ENCODE measurements around the gene ZNHIT1. TPM values are rescaled to one million over a fixed set of nuclear protein-coding genes. Genes with fewer than 3 reads are reported as not detected.

ZNHIT1 gene
- total RNA-seq, 1 experiment from 2014 or later = 69.7 TPM

DNA sequence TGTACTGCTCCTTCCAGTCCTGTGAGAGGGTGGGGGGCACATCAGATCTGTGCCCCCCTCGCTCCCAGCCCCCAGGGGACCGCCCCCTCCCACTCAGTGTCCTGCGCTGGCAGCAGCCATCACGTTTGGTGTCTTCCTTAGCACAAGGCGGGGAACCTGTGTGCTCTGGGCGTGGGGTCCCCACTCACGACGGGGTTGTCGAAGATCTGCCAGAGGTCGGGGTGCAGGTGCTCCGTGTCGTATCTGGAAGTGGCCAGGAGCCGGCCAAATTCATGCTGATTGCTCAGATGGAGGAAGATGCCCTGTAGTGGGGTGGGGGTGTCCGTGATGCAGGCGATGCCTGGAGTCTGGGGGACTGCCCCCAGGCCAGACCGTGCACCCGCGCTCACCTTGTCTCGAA is 7.8 kb upstream of the ZNHIT1 start:
- POLR2A ChIA-PET = no interaction called here

DNA sequence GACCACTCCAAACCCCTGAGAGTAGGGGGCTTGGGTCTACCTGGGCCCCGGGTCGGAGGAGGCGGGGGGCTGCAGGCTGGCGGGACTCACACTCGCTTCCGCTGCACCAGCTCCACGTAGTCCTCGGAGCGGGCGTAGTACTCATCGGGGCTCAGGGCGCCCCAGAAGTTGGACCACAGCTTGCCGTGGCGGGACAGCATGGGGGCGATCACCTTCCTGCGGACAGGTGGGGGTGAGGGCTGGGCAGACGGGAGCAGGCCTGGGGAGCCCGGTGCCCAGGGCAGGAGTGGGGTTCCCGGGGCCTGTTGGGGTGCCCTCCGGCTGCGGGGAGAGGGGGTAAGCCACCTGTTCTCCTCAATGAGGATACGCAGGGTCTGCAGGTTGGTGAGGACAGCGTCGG is 6.5 kb upstream of the ZNHIT1 start:
- peaks cover 7% of the 10 kb centered on the region; the same call in 1 of the 2 replicates for H3K4me1 ChIP-seq (ENCODE audit: control insufficient read depth, insufficient read depth, low read length)
- POLR2A ChIA-PET = no interaction called here
- intact Hi-C loops (cut with micrococcal nuclease; ENCODE audit: unreplicated experiment) (no loop called here), in situ Hi-C loops (cut with HindIII; ENCODE audit: low pct_unique_long_range_greater_than_20kb, low sequenced_read_pairs) (no loop called here)
- no peak overlapping the region for H3K27ac ChIP-seq (ENCODE audit: low read length)
- H3K4me3 ChIP-seq (ENCODE audit: low read depth in 2 of 2, low read length in 2 of 2) = no peak overlapping the region
- CTCF ChIA-PET = no interaction called here
- no TSS peak for BruUV-seq (replicated peaks)
- no peaks in the 10 kb centered on the region; the same call in 1 of the 2 replicates for H3K36me3 ChIP-seq (ENCODE audit: control insufficient read depth, insufficient read depth, low read length)
- TF ChIP-seq, protein P1, sequence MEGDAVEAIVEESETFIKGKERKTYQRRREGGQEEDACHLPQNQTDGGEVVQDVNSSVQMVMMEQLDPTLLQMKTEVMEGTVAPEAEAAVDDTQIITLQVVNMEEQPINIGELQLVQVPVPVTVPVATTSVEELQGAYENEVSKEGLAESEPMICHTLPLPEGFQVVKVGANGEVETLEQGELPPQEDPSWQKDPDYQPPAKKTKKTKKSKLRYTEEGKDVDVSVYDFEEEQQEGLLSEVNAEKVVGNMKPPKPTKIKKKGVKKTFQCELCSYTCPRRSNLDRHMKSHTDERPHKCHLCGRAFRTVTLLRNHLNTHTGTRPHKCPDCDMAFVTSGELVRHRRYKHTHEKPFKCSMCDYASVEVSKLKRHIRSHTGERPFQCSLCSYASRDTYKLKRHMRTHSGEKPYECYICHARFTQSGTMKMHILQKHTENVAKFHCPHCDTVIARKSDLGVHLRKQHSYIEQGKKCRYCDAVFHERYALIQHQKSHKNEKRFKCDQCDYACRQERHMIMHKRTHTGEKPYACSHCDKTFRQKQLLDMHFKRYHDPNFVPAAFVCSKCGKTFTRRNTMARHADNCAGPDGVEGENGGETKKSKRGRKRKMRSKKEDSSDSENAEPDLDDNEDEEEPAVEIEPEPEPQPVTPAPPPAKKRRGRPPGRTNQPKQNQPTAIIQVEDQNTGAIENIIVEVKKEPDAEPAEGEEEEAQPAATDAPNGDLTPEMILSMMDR (IDR thresholded peaks at IDR 0.05) = no peak
- TF ChIP-seq SIN3A (IDR thresholded peaks at IDR 0.05; ENCODE audit: borderline replicate concordance, insufficient read depth, low read depth, low read length) (no peak), POLR2AphosphoS5 (IDR thresholded peaks at IDR 0.05; ENCODE audit: low read depth, low read length) (no peak), TCF7L2 (IDR thresholded peaks at IDR 0.05; ENCODE audit: low read depth, low read length) (no peak), REST (IDR thresholded peaks at IDR 0.05; ENCODE audit: insufficient read depth in 1 of 2, low read depth in 2 of 2, low read length in 1 of 2) (no peak)
- H3K27me3 ChIP-seq (ENCODE audit: control insufficient read depth, insufficient read depth, low read length) = no peaks in the 10 kb centered on the region
- no peaks in the 10 kb centered on the region for H3K9me3 ChIP-seq (ENCODE audit: control insufficient read depth, insufficient read depth, low read depth, low read length)
- DNase-seq (ENCODE audit: low read depth, low spot score) (no peak), ATAC-seq (no peak)

More for the DNA sequence above, 7.8 kb upstream of the ZNHIT1 start:
- DNase-seq (ENCODE audit: low read depth, low spot score) (no peak), ATAC-seq (no peak)
- Histone ChIP-seq H3K36me3 (ENCODE audit: control insufficient read depth, insufficient read depth, low read length) (no peaks in the 10 kb centered on the region), H3K4me3 (ENCODE audit: low read depth in 2 of 2, low read length in 2 of 2) (no peak overlapping the region), H3K27ac (ENCODE audit: low read length) (no peak overlapping the region), H3K9me3 (ENCODE audit: control insufficient read depth, insufficient read depth, low read depth, low read length) (no peaks in the 10 kb centered on the region), H3K4me1 (ENCODE audit: control insufficient read depth, insufficient read depth, low read length) (peaks cover 5% of the 10 kb centered on the region; the same call in 1 of the 2 replicates), H3K27me3 (ENCODE audit: control insufficient read depth, insufficient read depth, low read length) (no peaks in the 10 kb centered on the region)
- CTCF ChIA-PET = no interaction called here
- TF ChIP-seq REST (IDR thresholded peaks at IDR 0.05; ENCODE audit: insufficient read depth in 1 of 2, low read depth in 2 of 2, low read length in 1 of 2) (no peak), POLR2AphosphoS5 (IDR thresholded peaks at IDR 0.05; ENCODE audit: low read depth, low read length) (no peak), SIN3A (IDR thresholded peaks at IDR 0.05; ENCODE audit: borderline replicate concordance, insufficient read depth, low read depth, low read length) (no peak), TCF7L2 (IDR thresholded peaks at IDR 0.05; ENCODE audit: low read depth, low read length) (no peak)
- TF ChIP-seq, protein P1 (IDR thresholded peaks at IDR 0.05) = no peak
- BruUV-seq (replicated peaks) = no TSS peak
- in situ Hi-C loops (cut with HindIII; ENCODE audit: low pct_unique_long_range_greater_than_20kb, low sequenced_read_pairs) = no loop called here
- intact Hi-C loops (cut with micrococcal nuclease; ENCODE audit: unreplicated experiment) = no loop called here
